HK-2 (cell line): ENCODE measurements around the gene EHMT1.
"Not testable (repeated sequence)": the region's sequence is repeated elsewhere in the genome, so short reads cannot be mapped to it uniquely, and the experiment has no call there.

ENCODE experiments used
- DNase-seq: peaks from one replicate; pipeline ENCODE4 v3.0.0-alpha.2; 2018; ENCODE audit not compliant: unreplicated experiment

Gene EHMT1

GRCh38 chr9:137694962-137695875 is 76.4 kb downstream of the EHMT1 start:
- DNase-seq, result no peak

- DNase-seq, result no peak
Measured at GRCh38 chr9:137696136-137696925, 77.5 kb downstream of the EHMT1 start.

- DNase-seq, result no peak
Measured at GRCh38 chr9:137697193-137697592, 78.4 kb downstream of the EHMT1 start.

- DNase-seq, result no peak
Measured at GRCh38 chr9:137697832-137698231, 79.0 kb downstream of the EHMT1 start.

- no peak for DNase-seq
Measured at GRCh38 chr9:137700911-137701310, 82.1 kb downstream of the EHMT1 start.

GRCh38 chr9:137702615-137703379 is 84.0 kb downstream of the EHMT1 start:
- no peak for DNase-seq

- DNase-seq, result no peak
Measured at GRCh38 chr9:137703842-137704508, 85.2 kb downstream of the EHMT1 start.

GRCh38 chr9:137705443-137705863 is 86.6 kb downstream of the EHMT1 start:
- DNase-seq, result no peak

- no peak for DNase-seq
Measured at GRCh38 chr9:137705906-137706305, 87.1 kb downstream of the EHMT1 start.

- no peak for DNase-seq
Measured at GRCh38 chr9:137707361-137707760, 88.6 kb downstream of the EHMT1 start.

GRCh38 chr9:137708590-137709284 is 89.9 kb downstream of the EHMT1 start:
- DNase-seq, result no peak

- no peak for DNase-seq
Measured at GRCh38 chr9:137709411-137710101, 90.8 kb downstream of the EHMT1 start.

GRCh38 chr9:137710704-137711103 is 91.9 kb downstream of the EHMT1 start:
- no peak for DNase-seq

GRCh38 chr9:137711678-137712105 is 92.9 kb downstream of the EHMT1 start:
- DNase-seq, result no peak

- no peak for DNase-seq
Measured at GRCh38 chr9:137715321-137715720, 96.5 kb downstream of the EHMT1 start.

- not testable (repeated sequence) for DNase-seq
Measured at GRCh38 chr9:137715866-137716693, 97.3 kb downstream of the EHMT1 start.

GRCh38 chr9:137716694-137717287 is 98.0 kb downstream of the EHMT1 start:
- DNase-seq, result no peak

- no peak for DNase-seq
Measured at GRCh38 chr9:137717776-137718327, 99.0 kb downstream of the EHMT1 start.

- DNase-seq, result no peak
Measured at GRCh38 chr9:137719194-137719593, 100.4 kb downstream of the EHMT1 start.
